Prostate gland (tissue), 2 donors: ENCODE measurements around the gene SMPX. TPM values are rescaled to one million over a fixed set of nuclear protein-coding genes. Genes with fewer than 3 reads are reported as not detected.
A peak's percentile ranks its signal among the peaks of the same experiment; 100 is the strongest.

Source experiments
- DNase-seq: peaks from one replicate; pipeline ENCODE4 v3.0.0-alpha.2; 2019; ENCODE audit warnings: low spot score
- H3K27ac ChIP-seq, 2 donors: fragments of 200-600 bp; sonication (generic); 2 replicates each; pipeline ENCODE4 v1.5.1; 2017 to 2019
- H3K27me3 ChIP-seq: fragments of 200-600 bp; sonication (generic); replicated peaks from 2 replicates; pipeline ENCODE4 v1.5.1; 2019; ENCODE audit not compliant: insufficient read depth
- H3K36me3 ChIP-seq, 2 donors: fragments of 200-600 bp; sonication (generic); 1 replicate in 1 of 2; 2 replicates in 1 of 2; pipeline versions ENCODE4 v1.5.1 to v1.8.1; 2017 to 2019
- H3K4me1 ChIP-seq: fragments of 200-600 bp; sonication (generic); replicated peaks from 2 replicates; pipeline ENCODE4 v1.5.1; 2019
- H3K4me3 ChIP-seq, 2 donors: fragments of 200-600 bp; sonication (generic); 2 replicates each; pipeline ENCODE4 v1.5.1; 2017 to 2019
- H3K9me3 ChIP-seq: fragments of 200-600 bp; sonication (generic); 2 replicates; pipeline ENCODE4 v1.5.1; 2017
- CTCF ChIP-seq, 4 experiments: fragments of 200-600 bp in 2 of 4; fragments of 450-650 bp in 2 of 4; sonication (generic) in 2 of 4; IDR thresholded peaks; 1 replicate in 3 of 4; 2 replicates in 1 of 4; pipeline ENCODE4 v1.5.1; 2016 to 2019; ENCODE audit warnings: antibody characterized with exemption in 4 of 4, mild to moderate bottlenecking in 2 of 4, moderate library complexity in 2 of 4
- POLR2A ChIP-seq: fragments of 450-650 bp; IDR thresholded peaks from one replicate; pipeline ENCODE4 v1.6.1; 2016; ENCODE audit warnings: antibody characterized with exemption, mild to moderate bottlenecking
- POLR2AphosphoS5 ChIP-seq: sonication (generic); formaldehyde crosslinking; IDR thresholded peaks from one replicate; pipeline ENCODE4 v1.6.1; 2017; ENCODE audit warnings: antibody characterized with exemption
- WGBS: methylation state at CpG from one replicate; pipeline ENCODE4 v1.1.5; 2018; 5-methylcytosine and 5-hydroxymethylcytosine counted together
- intact Hi-C: fragments of 100-400 bp; cut with DNase I; formaldehyde crosslinking; loops from one replicate; pipeline ENCODE4 v1.14.2; 2022
- total RNA-seq, 2 donors: library from RNA; depleted of rRNA; stranded (reverse); fragments of >200 nt; gene quantifications; one replicate each; pipeline ENCODE4 v1.1.0, GENCODE V29; 2016

The SMPX gene
- total RNA-seq, 2 donors from 2014 or later, result 4.2 TPM; not detected in 1

- no peaks in the 10 kb centered on the region for H3K27me3 ChIP-seq
- no peak overlapping the region for H3K4me3 ChIP-seq
- no peaks in the 10 kb centered on the region for H3K36me3 ChIP-seq
- no peaks in the 10 kb centered on the region for H3K4me1 ChIP-seq
- no peaks in the 10 kb centered on the region for H3K9me3 ChIP-seq
- WGBS, result 32% methylated on average over 4 of the region's 4 CpGs
- H3K27ac ChIP-seq, result no peak overlapping the region
- no peak for TF ChIP-seq POLR2A
- no peak for TF ChIP-seq POLR2AphosphoS5
- TF ChIP-seq CTCF (IDR thresholded peaks at IDR 0.05), result peak in 2 of 4 experiments; percentile 27 to 32
- intact Hi-C loops, result loop anchor here (10.0 kb wide), 1 partner anchor 1221 kb away; no protein-coding TSS in a partner anchor
- DNase-seq, result no peak
Observed at GRCh38 chrX:21745756-21746155, 12.2 kb downstream of the SMPX start.

GRCh38 chrX:21744721-21745120, 13.2 kb downstream of the SMPX start:
- Histone ChIP-seq H3K27ac (no peak overlapping the region), H3K27me3 (no peaks in the 10 kb centered on the region), H3K36me3 (no peaks in the 10 kb centered on the region), H3K9me3 (no peaks in the 10 kb centered on the region), H3K4me1 (no peaks in the 10 kb centered on the region), H3K4me3 (no peak overlapping the region)
- intact Hi-C loops, result loop anchor here (10.0 kb wide), 1 partner anchor 1220 kb away; no protein-coding TSS in a partner anchor
- no peak for DNase-seq
- WGBS, result 61% methylated on average over 1 of the region's 1 CpG
- no peak for TF ChIP-seq CTCF (IDR thresholded peaks at IDR 0.05)
- no peak for TF ChIP-seq POLR2A
- no peak for TF ChIP-seq POLR2AphosphoS5

- no peaks in the 10 kb centered on the region for H3K27me3 ChIP-seq
- no peaks in the 10 kb centered on the region for H3K36me3 ChIP-seq
- no peak for DNase-seq
- intact Hi-C loops, result loop anchor here (10.0 kb wide), 1 partner anchor 1219 kb away; no protein-coding TSS in a partner anchor
- no peaks in the 10 kb centered on the region for H3K4me1 ChIP-seq
- no peaks in the 10 kb centered on the region for H3K9me3 ChIP-seq
- no peak for TF ChIP-seq POLR2A
- TF ChIP-seq CTCF (IDR thresholded peaks at IDR 0.05), result no peak
- TF ChIP-seq POLR2AphosphoS5, result no peak
- no peak overlapping the region for H3K4me3 ChIP-seq
- no peak overlapping the region for H3K27ac ChIP-seq
- WGBS, result 72% methylated on average over 3 of the region's 3 CpGs
Observed at GRCh38 chrX:21744060-21744459, 13.9 kb downstream of the SMPX start.

GRCh38 chrX:21741869-21742701, 15.8 kb downstream of the SMPX start:
- Histone ChIP-seq H3K27ac (no peak overlapping the region), H3K4me3 (no peak overlapping the region), H3K36me3 (no peaks in the 10 kb centered on the region), H3K4me1 (no peaks in the 10 kb centered on the region), H3K27me3 (no peaks in the 10 kb centered on the region), H3K9me3 (no peaks in the 10 kb centered on the region)
- WGBS, result 74% methylated on average over 6 of the region's 6 CpGs
- DNase-seq, result no peak
- intact Hi-C loops, result loop anchor here (10.0 kb wide), 1 partner anchor 1217 kb away; no protein-coding TSS in a partner anchor
- TF ChIP-seq POLR2AphosphoS5, result no peak

- TF ChIP-seq CTCF (IDR thresholded peaks at IDR 0.05) (no peak), POLR2AphosphoS5 (no peak), POLR2A (no peak)
- no peaks in the 10 kb centered on the region for H3K4me1 ChIP-seq
- no peak overlapping the region for H3K27ac ChIP-seq
- intact Hi-C loops, result loop anchor here (10.0 kb wide), 1 partner anchor 1217 kb away; no protein-coding TSS in a partner anchor
- no peaks in the 10 kb centered on the region for H3K27me3 ChIP-seq
- no peaks in the 10 kb centered on the region for H3K36me3 ChIP-seq
- no peak for DNase-seq
- no peaks in the 10 kb centered on the region for H3K9me3 ChIP-seq
- no peak overlapping the region for H3K4me3 ChIP-seq
Observed at GRCh38 chrX:21741364-21741763, 16.6 kb downstream of the SMPX start.
